T-cell (primary cell): Measurements from ENCODE around the gene NOP16. TPM values are rescaled to one million over a fixed set of nuclear protein-coding genes. Genes with fewer than 3 reads are reported as not detected.

ENCODE experiments used
- ATAC-seq, 4 experiments: fragments of 200-7000 bp in 3 of 4; fragments of 150-1000 bp in 1 of 4; cut with Tn5 transposase; replicated peaks in 1 of 4; 1 replicate in 3 of 4; 2 replicates in 1 of 4; pipeline ENCODE4 v1.10.0; 2021; ENCODE audit warnings: moderate library complexity in 3 of 4, mild to moderate bottlenecking in 2 of 4, moderate number of reproducible peaks in 1 of 4
- CTCF ChIA-PET, 2 donors: fragments of 300-600 bp; sonication (Branson Sonifier 250); formaldehyde crosslinking; loops; one replicate each; lab custom pipeline; 2022; ENCODE audit warnings: antibody characterized with exemption in 2 of 2; lab: Charles Lee
- POLR2A ChIA-PET, 2 donors: fragments of 300-600 bp; sonication (Branson Sonifier 250); formaldehyde crosslinking; loops; one replicate each; lab custom pipeline; 2022; ENCODE audit warnings: antibody characterized with exemption in 2 of 2; lab: Charles Lee
- DNase-seq, 35 experiments: peaks; one replicate each; pipeline versions ENCODE4 v3.0.0 to v3.0.0-alpha.2; 2013 to 2023
- H3K27ac ChIP-seq: one replicate; pipeline ENCODE4 v1.5.1; 2013; ENCODE audit warnings: low read length
- H3K27me3 ChIP-seq, 2 experiments: replicated peaks in 1 of 2; 1 replicate in 1 of 2; 2 replicates in 1 of 2; pipeline versions ENCODE4 v1.6.1 to v1.7.0; 2013; ENCODE audit warnings: low read length in 1 of 2, mixed read lengths in 1 of 2; ENCODE audit not compliant: control insufficient read depth in 2 of 2, insufficient read depth in 2 of 2; ENCODE audit errors: extremely low read depth in 1 of 2
- H3K36me3 ChIP-seq, 2 donors: 1 replicate in 1 of 2; 2 replicates in 1 of 2; pipeline versions ENCODE4 v1.6.1 to v1.7.0; 2013; ENCODE audit warnings: low read length in 1 of 2; ENCODE audit not compliant: control insufficient read depth in 2 of 2, insufficient read depth in 1 of 2; ENCODE audit errors: extremely low read depth in 1 of 2
- H3K4me1 ChIP-seq, 2 experiments: 1 replicate in 1 of 2; 2 replicates in 1 of 2; pipeline versions ENCODE4 v1.6.1 to v1.7.0; 2013; ENCODE audit warnings: low read length in 2 of 2, mixed read lengths in 1 of 2; ENCODE audit not compliant: insufficient read depth in 2 of 2, control insufficient read depth in 1 of 2; ENCODE audit errors: extremely low read depth in 1 of 2
- H3K4me3 ChIP-seq, 2 donors: 1 replicate in 1 of 2; 2 replicates in 1 of 2; pipeline versions ENCODE4 v1.5.1 to v1.7.0; 2013; ENCODE audit warnings: mild to moderate bottlenecking in 2 of 2, low read length in 1 of 2, moderate library complexity in 1 of 2; ENCODE audit not compliant: control insufficient read depth in 1 of 2; ENCODE audit errors: extremely low read depth in 1 of 2
- H3K9me3 ChIP-seq: 2 replicates; pipeline ENCODE4 v1.7.0; 2013
- H3K27ac Mint-ChIP-seq, 2 donors: one replicate each; pipeline ENCODE4 v1.8.0; 2020 to 2021; ENCODE audit warnings: mild to moderate bottlenecking in 2 of 2, mixed read lengths in 2 of 2
- H3K27me3 Mint-ChIP-seq, 2 donors: one replicate each; pipeline ENCODE4 v1.8.0; 2021 to 2022; ENCODE audit warnings: mixed read lengths in 2 of 2
- H3K36me3 Mint-ChIP-seq: one replicate; pipeline ENCODE4 v1.8.0; 2021; ENCODE audit warnings: mixed read lengths
- H3K4me1 Mint-ChIP-seq, 3 donors: one replicate each; pipeline ENCODE4 v1.8.0; 2020 to 2022; ENCODE audit warnings: mixed read lengths in 3 of 3, mild to moderate bottlenecking in 1 of 3
- H3K4me3 Mint-ChIP-seq, 3 donors: one replicate each; pipeline ENCODE4 v1.8.0; 2020 to 2022; ENCODE audit warnings: mild to moderate bottlenecking in 3 of 3, mixed read lengths in 3 of 3, moderate library complexity in 3 of 3
- H3K9me3 Mint-ChIP-seq, 3 donors: one replicate each; pipeline ENCODE4 v1.8.0; 2020 to 2022; ENCODE audit warnings: mixed read lengths in 3 of 3
- WGBS: methylation state at CpG from one replicate; pipeline ENCODE4 v1.1.5; 2013; ENCODE audit warnings: missing lambda C conversion rate; ENCODE audit not compliant: insufficient coverage; 5-methylcytosine and 5-hydroxymethylcytosine counted together
- total RNA-seq, 35 experiments: library from RNA in 6 of 35; stranded (reverse) in 6 of 35; fragments of 120-200 nt in 1 of 35; gene quantifications; one replicate each; pipeline versions ENCODE4 v1.2.1 to v1.2.4 and lab custom pipeline; 2013 to 2026

NOP16 gene
- total RNA-seq, 5 donors from 2014 or later (not counting 1 experiment from before 2014, with no cell fraction given) = 10.4 to 29.3 (median 28.3) TPM

DNA sequence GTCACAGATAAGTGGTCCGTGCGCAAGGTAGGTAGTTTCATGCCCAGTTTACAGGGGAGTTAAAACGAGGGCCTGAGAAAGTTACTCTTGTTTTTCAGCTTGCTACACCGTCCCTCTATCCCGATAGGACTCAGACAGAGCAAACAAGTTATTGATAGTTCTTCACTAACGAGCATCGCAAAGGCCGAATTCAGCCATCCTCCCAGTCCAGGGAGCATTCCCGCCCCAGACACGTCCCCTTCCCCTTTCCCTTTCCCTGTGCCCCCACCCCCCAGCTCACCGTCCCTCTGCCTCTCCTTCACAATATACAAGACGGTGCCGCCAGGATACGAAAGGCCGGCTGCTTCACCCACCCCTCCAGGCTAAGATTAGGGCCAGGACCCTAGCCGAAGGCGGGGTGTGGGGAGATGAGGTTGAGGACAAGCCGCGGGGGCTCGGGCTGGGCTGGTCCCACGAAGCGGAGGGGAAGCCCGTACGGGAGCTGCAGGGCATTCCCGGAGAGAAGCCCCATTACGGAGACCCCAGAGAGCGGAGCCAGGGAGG is 27.4 kb downstream of the NOP16 start:
- POLR2A ChIA-PET = interaction anchor here in 1 of 2 donors (0.5 kb wide), 1 partner anchor 120 kb away, joined by 3 read pairs; no protein-coding TSS in a partner anchor
- Histone ChIP-seq H3K36me3 (peaks cover 0 to 24% of the 10 kb centered on the region in 2 donors), H3K4me3 (peak overlapping the region; percentile 92 to 95), H3K9me3 (no peaks in the 10 kb centered on the region), H3K4me1 (peaks cover 14 to 39% of the 10 kb centered on the region in 2 experiments), H3K27ac (peak overlapping the region; percentile 72), H3K27me3 (no peaks in the 10 kb centered on the region)
- DNase-seq (peak in 2 of 35 experiments; percentile 3 to 16), ATAC-seq (no peak)
- 5% methylated on average over 19 of the region's 27 CpGs for whole genome bisulfite sequencing
- no peaks in the 10 kb centered on the region for H3K9me3 Mint-ChIP-seq
- H3K4me1 Mint-ChIP-seq = peaks cover 32 to 44% (median 38%) of the 10 kb centered on the region in 3 donors
- H3K36me3 Mint-ChIP-seq = peaks cover 17% of the 10 kb centered on the region
- peak overlapping the region; percentile 95 to 99 for H3K27ac Mint-ChIP-seq
- CTCF ChIA-PET = interaction anchor here in 1 of 2 donors (1.5 to 2.2 kb wide), 2 partner anchors 9 to 28 kb away, joined by 6 to 12 read pairs; partner anchors contain the start of genes HIGD2A and NOP16
- H3K27me3 Mint-ChIP-seq = no peaks in the 10 kb centered on the region
- H3K4me3 Mint-ChIP-seq = peak overlapping the region; percentile 92 to 98 (median 98)

GRCh38 chr5:176359658-176360057 is 28.7 kb downstream of the NOP16 start:
- Mint-ChIP-seq H3K4me1 (peaks cover 31 to 48% (median 43%) of the 10 kb centered on the region in 3 donors), H3K36me3 (peaks cover 22% of the 10 kb centered on the region)

GRCh38 chr5:176356179-176356566 is 32.2 kb downstream of the NOP16 start:
- Mint-ChIP-seq H3K4me1 (peaks cover 45 to 49% (median 47%) of the 10 kb centered on the region in 3 donors), H3K27ac (no peak overlapping the region)
- ATAC-seq = no peak

More at GRCh38 chr5:176359658-176360057, 28.7 kb downstream of the NOP16 start:
- H3K27ac ChIP-seq = no peak overlapping the region
- Mint-ChIP-seq H3K27ac (peak overlapping the region in 1 of 2 donors; percentile 42), H3K27me3 (no peaks in the 10 kb centered on the region), H3K9me3 (no peaks in the 10 kb centered on the region), H3K4me3 (peak overlapping the region; percentile 64 to 92 (median 77))
- ChIA-PET POLR2A (interaction anchor here (0.5 to 0.6 kb wide), 3 partner anchors 8 to 1761 kb away, joined by 3 read pairs; no protein-coding TSS in a partner anchor), CTCF (interaction anchor here (0.6 to 0.9 kb wide), 2 partner anchors 36 to 292 kb away, joined by 3 to 4 read pairs; no protein-coding TSS in a partner anchor)
- no CpG with 5 or more reads among the region's 4 CpGs for WGBS
- H3K9me3 ChIP-seq = no peaks in the 10 kb centered on the region
- H3K4me1 ChIP-seq = peaks cover 14 to 38% of the 10 kb centered on the region in 2 experiments
- ATAC-seq = no peak
- peaks cover 0 to 34% of the 10 kb centered on the region in 2 donors for H3K36me3 ChIP-seq
- DNase-seq = no peak
- H3K27me3 ChIP-seq = no peaks in the 10 kb centered on the region
- H3K4me3 ChIP-seq = no peak overlapping the region

DNA sequence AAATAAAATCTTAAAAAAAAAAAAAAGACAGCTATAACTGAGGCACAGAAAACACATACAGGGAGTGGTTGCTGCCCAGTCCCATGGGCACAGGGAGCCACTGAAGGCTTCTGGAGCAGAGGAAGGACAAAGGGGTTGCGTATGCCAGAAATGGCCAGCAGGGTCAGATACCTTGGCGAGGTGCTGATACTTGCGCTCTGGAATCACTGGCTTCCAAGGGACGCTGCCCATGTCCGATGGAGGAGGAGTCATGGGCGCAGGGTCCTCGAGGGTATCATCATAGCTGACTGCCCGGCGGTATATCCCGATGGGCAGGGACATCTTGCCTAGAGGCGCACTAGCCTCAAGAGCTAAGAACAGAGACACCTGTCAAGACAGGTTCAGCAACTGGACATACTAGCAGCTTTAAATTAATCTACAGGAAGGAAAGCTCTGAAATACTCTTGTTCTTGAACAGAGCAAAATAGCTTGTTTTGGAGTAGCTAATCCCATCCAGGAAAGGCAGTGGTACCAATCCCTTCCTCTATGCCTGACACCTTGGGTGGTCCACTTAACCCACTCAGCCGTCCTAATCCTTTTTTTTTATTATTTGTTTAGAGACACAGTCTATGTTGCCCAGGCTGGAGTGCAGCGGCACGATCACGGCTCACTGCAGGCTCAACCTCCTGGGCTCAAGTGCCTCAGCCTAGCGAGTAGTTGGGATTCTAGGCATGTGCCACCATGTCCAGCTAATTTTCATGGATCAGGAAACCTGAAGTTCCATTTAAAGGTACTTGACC is 32.8 kb downstream of the NOP16 start:
- H3K27me3 Mint-ChIP-seq = no peaks in the 10 kb centered on the region
- Histone ChIP-seq H3K4me3 (no peak overlapping the region), H3K27ac (no peak overlapping the region), H3K9me3 (no peaks in the 10 kb centered on the region), H3K36me3 (peaks cover 5 to 68% of the 10 kb centered on the region in 2 donors), H3K27me3 (no peaks in the 10 kb centered on the region), H3K4me1 (peaks cover 3 to 19% of the 10 kb centered on the region in 2 experiments)
- ChIA-PET CTCF (interaction anchor here in 1 of 2 donors (0.5 kb wide), 1 partner anchor 170 kb away, joined by 10 read pairs; no protein-coding TSS in a partner anchor), POLR2A (no interaction called here)
- peaks cover 44% of the 10 kb centered on the region for H3K36me3 Mint-ChIP-seq
- no peaks in the 10 kb centered on the region for H3K9me3 Mint-ChIP-seq
- no peak overlapping the region for H3K4me3 Mint-ChIP-seq
- no peak for ATAC-seq
- DNase-seq = no peak
- 96% methylated on average over 14 of the region's 16 CpGs for WGBS
- H3K27ac Mint-ChIP-seq = no peak overlapping the region
- peaks cover 42 to 49% (median 45%) of the 10 kb centered on the region in 3 donors for H3K4me1 Mint-ChIP-seq

More at GRCh38 chr5:176356179-176356566, 32.2 kb downstream of the NOP16 start:
- Histone ChIP-seq H3K27ac (no peak overlapping the region), H3K4me1 (peaks cover 6 to 25% of the 10 kb centered on the region in 2 experiments), H3K9me3 (no peaks in the 10 kb centered on the region), H3K27me3 (no peaks in the 10 kb centered on the region), H3K36me3 (peaks cover 5 to 64% of the 10 kb centered on the region in 2 donors), H3K4me3 (no peak overlapping the region)
- Mint-ChIP-seq H3K4me3 (no peak overlapping the region), H3K9me3 (no peaks in the 10 kb centered on the region), H3K36me3 (peaks cover 42% of the 10 kb centered on the region), H3K27me3 (no peaks in the 10 kb centered on the region)
- ChIA-PET CTCF (no interaction called here), POLR2A (no interaction called here)
- no peak for DNase-seq
- no CpG with 5 or more reads among the region's 3 CpGs for WGBS

DNA sequence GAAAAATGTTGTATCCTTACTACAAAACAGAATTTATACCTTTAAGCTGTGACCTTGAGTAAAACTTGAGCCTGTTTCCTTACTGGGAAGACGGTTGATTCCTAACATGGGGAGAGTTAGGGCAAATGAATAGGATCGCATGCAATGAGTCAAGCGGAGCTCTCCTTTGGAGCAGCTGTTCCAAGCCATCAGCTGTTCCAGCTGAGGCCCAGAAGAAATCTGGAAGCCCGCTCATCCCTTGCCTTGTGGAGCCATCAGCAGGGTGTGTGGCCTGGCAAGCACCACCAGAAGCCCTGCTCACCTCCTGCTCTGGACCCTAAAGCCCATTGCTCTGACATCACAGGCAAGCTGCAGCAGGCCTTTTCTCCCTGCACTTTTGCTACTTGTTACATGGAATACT is 34.9 kb downstream of the NOP16 start:
- 100% methylated on average over 4 of the region's 4 CpGs for WGBS
- Histone ChIP-seq H3K4me1 (peaks cover 0 to 6% of the 10 kb centered on the region in 2 experiments), H3K4me3 (no peak overlapping the region), H3K27me3 (no peaks in the 10 kb centered on the region), H3K36me3 (peaks cover 10 to 82% of the 10 kb centered on the region in 2 donors), H3K27ac (no peak overlapping the region), H3K9me3 (no peaks in the 10 kb centered on the region)
- Mint-ChIP-seq H3K36me3 (peaks cover 61% of the 10 kb centered on the region), H3K9me3 (no peaks in the 10 kb centered on the region), H3K27ac (peak overlapping the region in 1 of 2 donors; percentile 6), H3K4me1 (peaks cover 38 to 42% (median 39%) of the 10 kb centered on the region in 3 donors), H3K27me3 (no peaks in the 10 kb centered on the region), H3K4me3 (no peak overlapping the region)
- DNase-seq = no peak
- ChIA-PET POLR2A (no interaction called here), CTCF (no interaction called here)
- ATAC-seq = no peak
